ENCODE results near the gene SRMS. TPM values are rescaled to one million over a fixed set of nuclear protein-coding genes. Genes with fewer than 3 reads are reported as not detected.

SRMS gene
- total RNA-seq, 2 donors from 2014 or later = 0.32 to 0.49 TPM

GRCh38 chr20:63499338-63499969 is 48.1 kb downstream of the SRMS start:
- H3K9me3 ChIP-seq = no peaks in the 10 kb centered on the region
- intact Hi-C loops (cut with DNase I) = no loop called here
- H3K27me3 ChIP-seq = peaks cover 49% of the 10 kb centered on the region
- no peaks in the 10 kb centered on the region for H3K36me3 ChIP-seq
- H3K4me1 ChIP-seq = peaks cover 3% of the 10 kb centered on the region
- no peak overlapping the region for H3K4me3 ChIP-seq
- no peak overlapping the region for H3K9ac ChIP-seq (ENCODE audit: low read depth in 2 of 2, low read length in 2 of 2)
- H3K27ac ChIP-seq = no peak overlapping the region
- no peak for DNase-seq
- TF ChIP-seq CTCF (IDR thresholded peaks at IDR 0.05) = no peak

DNA sequence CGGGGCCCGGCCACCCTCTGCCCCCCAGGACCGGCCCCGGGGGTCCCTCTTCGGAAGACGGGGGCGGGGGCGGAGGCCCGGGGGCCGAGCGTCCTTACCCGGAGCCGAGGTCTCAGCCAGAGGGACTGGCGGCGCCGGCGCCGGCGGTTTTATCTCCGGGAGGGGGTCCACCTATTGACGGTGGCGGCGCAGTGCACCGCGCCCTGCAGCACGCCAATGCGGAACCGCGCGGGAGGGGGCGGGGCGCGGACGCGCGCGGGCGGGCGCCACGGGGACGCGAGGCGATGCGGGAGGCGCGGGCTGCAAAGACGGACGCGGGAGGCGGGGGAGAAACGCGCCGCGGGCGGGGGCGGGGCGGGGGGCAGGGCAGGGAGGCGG is 48.6 kb downstream of the SRMS start, which contains the start of gene EEF1A2:
Gene EEF1A2, minus strand, starts transcription at position 124 of the 378 bp plus-strand sequence. CDS start 1,320 bp downstream, outside the sequence.
- H3K27ac ChIP-seq = no peak within 1 kb of the TSS
- no peaks in the 10 kb centered on the region for H3K36me3 ChIP-seq
- H3K9me3 ChIP-seq = no peaks in the 10 kb centered on the region
- DNase-seq = no peak
- peaks cover 49% of the 10 kb centered on the region for H3K27me3 ChIP-seq
- intact Hi-C loops (cut with DNase I) = no loop called here
- no peak for TF ChIP-seq CTCF (IDR thresholded peaks at IDR 0.05)
- no peak within 1 kb of the TSS for H3K4me3 ChIP-seq
- H3K4me1 ChIP-seq = peaks cover 3% of the 10 kb centered on the region
- no peak within 1 kb of the TSS for H3K9ac ChIP-seq (ENCODE audit: low read depth in 2 of 2, low read length in 2 of 2)

- intact Hi-C loops (cut with DNase I) = no loop called here
- Histone ChIP-seq H3K4me1 (peaks cover 3% of the 10 kb centered on the region), H3K9ac (ENCODE audit: low read depth in 2 of 2, low read length in 2 of 2) (no peak overlapping the region), H3K36me3 (no peaks in the 10 kb centered on the region), H3K4me3 (no peak overlapping the region), H3K27ac (no peak overlapping the region), H3K9me3 (no peaks in the 10 kb centered on the region), H3K27me3 (peaks cover 49% of the 10 kb centered on the region)
- no peak for TF ChIP-seq CTCF (IDR thresholded peaks at IDR 0.05)
- no peak for DNase-seq
These were observed 49.3 kb downstream of the SRMS start for GRCh38 chr20:63497946-63498935.

DNA sequence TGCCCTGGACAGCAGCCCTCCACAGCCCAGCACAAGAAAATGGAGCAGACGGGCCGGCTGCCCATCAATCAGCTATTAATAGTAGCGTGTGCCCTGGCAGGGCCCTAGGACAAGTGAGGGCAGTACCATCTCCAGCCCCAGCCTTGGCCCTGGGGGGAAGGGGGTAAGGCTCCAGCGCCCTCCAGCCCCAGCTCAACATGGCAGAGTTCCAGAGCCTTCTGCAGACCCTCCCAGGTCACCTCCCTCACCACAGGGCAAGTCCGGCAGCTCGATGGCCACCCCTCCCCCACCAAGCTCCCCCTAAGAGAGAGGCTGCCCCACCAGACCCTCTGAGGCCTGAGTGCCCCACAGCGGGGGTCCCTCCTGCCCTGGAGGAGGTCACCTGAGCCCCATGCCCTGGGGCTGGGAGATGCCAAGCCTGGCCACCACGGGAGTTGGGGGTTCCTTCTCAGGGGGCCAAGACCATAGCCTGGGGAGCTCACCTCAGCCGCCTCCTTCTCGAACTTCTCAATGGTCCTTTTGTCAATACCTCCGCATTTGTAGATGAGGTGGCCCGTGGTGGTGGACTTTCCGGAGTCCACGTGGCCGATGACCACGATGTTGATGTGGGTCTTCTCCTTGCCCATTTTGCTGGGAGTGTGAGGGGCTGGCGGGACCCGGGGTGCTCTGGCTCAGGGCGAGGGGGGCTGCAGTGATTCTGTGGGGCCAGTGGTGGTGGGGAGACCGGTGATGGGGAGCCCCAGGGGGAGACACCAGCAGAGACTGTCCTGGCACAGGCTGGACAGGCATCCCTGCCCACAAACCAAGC is 50.2 kb downstream of the SRMS start:
- H3K4me3 ChIP-seq = no peak overlapping the region
- intact Hi-C loops (cut with DNase I) = no loop called here
- no peak overlapping the region for H3K9ac ChIP-seq (ENCODE audit: low read depth in 2 of 2, low read length in 2 of 2)

More for the DNA sequence above, 50.2 kb downstream of the SRMS start:
- no peak for TF ChIP-seq CTCF (IDR thresholded peaks at IDR 0.05)
- H3K27me3 ChIP-seq = peaks cover 43% of the 10 kb centered on the region
- no peak overlapping the region for H3K27ac ChIP-seq
- H3K36me3 ChIP-seq = no peaks in the 10 kb centered on the region
- peaks cover 3% of the 10 kb centered on the region for H3K4me1 ChIP-seq
- no peak for DNase-seq
- H3K9me3 ChIP-seq = no peaks in the 10 kb centered on the region
